Measurements from ENCODE around the gene UBN2. TPM values are rescaled to one million over a fixed set of nuclear protein-coding genes. Genes with fewer than 3 reads are reported as not detected.

Gene UBN2
- total and polyA plus RNA-seq, 2 of the 13 experiments (the other 11 are each of a cell fraction or from before 2014, with no cell fraction given) = 5.6 to 5.7 TPM

DNA sequence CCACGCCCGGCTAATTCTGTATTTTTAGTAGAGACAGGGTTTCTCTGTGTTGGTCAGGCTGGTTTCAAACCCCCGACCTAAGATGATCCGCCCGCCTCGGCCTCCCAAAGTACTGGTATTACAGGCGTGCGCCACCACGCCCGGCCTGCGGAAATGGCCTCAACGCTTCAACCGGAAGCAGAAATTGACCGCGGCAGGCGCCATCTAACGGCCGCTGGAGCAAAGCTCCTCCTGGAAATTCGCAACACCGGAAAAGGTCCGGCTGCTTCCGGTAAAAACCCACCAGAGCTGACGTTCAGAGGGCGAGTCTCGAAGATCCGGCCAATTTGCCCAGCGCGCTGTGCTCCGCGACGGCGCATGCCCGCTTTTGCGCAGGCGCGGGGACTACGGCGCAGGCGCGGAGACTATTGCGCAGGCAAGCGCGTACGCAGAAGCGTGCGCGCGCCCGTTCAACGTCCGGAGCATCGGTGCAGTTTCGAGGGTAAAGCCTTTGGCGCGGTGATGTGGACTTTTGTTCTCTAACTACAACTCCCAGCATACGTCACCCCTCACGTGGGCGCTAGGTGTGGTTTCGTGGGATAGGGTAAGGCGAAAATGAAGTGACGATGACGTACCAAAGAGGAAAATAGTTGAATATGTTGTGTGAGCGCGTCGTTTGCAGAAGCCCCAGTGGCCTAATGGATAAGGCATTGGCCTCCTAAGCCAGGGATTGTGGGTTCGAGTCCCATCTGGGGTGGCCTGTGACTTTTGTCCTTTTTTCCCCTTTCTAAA, 109.2 kb downstream of the UBN2 start (continued):
- peak; percentile 74 for TF ChIP-seq BRCA1 (CRISPR knock-in tag; IDR thresholded peaks at IDR 0.05)
- peak; percentile 55; the same call in 1 of the 2 replicates for TF ChIP-seq ZNF777 (CRISPR knock-in tag; IDR thresholded peaks at IDR 0.05)
- TF ChIP-seq, protein P1, sequence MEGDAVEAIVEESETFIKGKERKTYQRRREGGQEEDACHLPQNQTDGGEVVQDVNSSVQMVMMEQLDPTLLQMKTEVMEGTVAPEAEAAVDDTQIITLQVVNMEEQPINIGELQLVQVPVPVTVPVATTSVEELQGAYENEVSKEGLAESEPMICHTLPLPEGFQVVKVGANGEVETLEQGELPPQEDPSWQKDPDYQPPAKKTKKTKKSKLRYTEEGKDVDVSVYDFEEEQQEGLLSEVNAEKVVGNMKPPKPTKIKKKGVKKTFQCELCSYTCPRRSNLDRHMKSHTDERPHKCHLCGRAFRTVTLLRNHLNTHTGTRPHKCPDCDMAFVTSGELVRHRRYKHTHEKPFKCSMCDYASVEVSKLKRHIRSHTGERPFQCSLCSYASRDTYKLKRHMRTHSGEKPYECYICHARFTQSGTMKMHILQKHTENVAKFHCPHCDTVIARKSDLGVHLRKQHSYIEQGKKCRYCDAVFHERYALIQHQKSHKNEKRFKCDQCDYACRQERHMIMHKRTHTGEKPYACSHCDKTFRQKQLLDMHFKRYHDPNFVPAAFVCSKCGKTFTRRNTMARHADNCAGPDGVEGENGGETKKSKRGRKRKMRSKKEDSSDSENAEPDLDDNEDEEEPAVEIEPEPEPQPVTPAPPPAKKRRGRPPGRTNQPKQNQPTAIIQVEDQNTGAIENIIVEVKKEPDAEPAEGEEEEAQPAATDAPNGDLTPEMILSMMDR (CRISPR knock-in tag; IDR thresholded peaks at IDR 0.05) = peak; percentile 91
- peak; percentile 99 for TF ChIP-seq ZBTB38 (CRISPR knock-in tag; IDR thresholded peaks at IDR 0.05)
- no peak for TF ChIP-seq ZNF484 (CRISPR knock-in tag; IDR thresholded peaks at IDR 0.05; ENCODE audit: borderline replicate concordance, low read depth)
- TF ChIP-seq, protein P2, sequence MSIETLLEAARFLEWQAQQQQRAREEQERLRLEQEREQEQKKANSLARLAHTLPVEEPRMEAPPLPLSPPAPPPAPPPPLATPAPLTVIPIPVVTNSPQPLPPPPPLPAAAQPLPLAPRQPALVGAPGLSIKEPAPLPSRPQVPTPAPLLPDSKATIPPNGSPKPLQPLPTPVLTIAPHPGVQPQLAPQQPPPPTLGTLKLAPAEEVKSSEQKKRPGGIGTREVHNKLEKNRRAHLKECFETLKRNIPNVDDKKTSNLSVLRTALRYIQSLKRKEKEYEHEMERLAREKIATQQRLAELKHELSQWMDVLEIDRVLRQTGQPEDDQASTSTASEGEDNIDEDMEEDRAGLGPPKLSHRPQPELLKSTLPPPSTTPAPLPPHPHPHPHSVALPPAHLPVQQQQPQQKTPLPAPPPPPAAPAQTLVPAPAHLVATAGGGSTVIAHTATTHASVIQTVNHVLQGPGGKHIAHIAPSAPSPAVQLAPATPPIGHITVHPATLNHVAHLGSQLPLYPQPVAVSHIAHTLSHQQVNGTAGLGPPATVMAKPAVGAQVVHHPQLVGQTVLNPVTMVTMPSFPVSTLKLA (IDR thresholded peaks at IDR 0.05) = peak; percentile 70
- peak; percentile 30; the same call in 1 of the 2 replicates for TF ChIP-seq SALL2 (CRISPR knock-in tag; IDR thresholded peaks at IDR 0.05)
- TF ChIP-seq, protein P3, sequence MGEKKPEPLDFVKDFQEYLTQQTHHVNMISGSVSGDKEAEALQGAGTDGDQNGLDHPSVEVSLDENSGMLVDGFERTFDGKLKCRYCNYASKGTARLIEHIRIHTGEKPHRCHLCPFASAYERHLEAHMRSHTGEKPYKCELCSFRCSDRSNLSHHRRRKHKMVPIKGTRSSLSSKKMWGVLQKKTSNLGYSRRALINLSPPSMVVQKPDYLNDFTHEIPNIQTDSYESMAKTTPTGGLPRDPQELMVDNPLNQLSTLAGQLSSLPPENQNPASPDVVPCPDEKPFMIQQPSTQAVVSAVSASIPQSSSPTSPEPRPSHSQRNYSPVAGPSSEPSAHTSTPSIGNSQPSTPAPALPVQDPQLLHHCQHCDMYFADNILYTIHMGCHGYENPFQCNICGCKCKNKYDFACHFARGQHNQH (CRISPR knock-in tag; IDR thresholded peaks at IDR 0.05) = peak; percentile 88
- TF ChIP-seq, protein P4, sequence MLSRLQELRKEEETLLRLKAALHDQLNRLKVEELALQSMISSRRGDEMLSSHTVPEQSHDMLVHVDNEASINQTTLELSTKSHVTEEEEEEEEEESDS (CRISPR knock-in tag; IDR thresholded peaks at IDR 0.05; ENCODE audit: borderline replicate concordance) = 0 out of 2 replicates have a peak, but pooled peaks have one; percentile 43
- peak; percentile 62; the same call in 1 of the 2 replicates for TF ChIP-seq ZNF451 (CRISPR knock-in tag; IDR thresholded peaks at IDR 0.05)
- peak; percentile 82; the same call in 1 of the 2 replicates for TF ChIP-seq ESRRA (CRISPR knock-in tag; IDR thresholded peaks at IDR 0.05; ENCODE audit: low read depth)
- TF ChIP-seq, protein P5, sequence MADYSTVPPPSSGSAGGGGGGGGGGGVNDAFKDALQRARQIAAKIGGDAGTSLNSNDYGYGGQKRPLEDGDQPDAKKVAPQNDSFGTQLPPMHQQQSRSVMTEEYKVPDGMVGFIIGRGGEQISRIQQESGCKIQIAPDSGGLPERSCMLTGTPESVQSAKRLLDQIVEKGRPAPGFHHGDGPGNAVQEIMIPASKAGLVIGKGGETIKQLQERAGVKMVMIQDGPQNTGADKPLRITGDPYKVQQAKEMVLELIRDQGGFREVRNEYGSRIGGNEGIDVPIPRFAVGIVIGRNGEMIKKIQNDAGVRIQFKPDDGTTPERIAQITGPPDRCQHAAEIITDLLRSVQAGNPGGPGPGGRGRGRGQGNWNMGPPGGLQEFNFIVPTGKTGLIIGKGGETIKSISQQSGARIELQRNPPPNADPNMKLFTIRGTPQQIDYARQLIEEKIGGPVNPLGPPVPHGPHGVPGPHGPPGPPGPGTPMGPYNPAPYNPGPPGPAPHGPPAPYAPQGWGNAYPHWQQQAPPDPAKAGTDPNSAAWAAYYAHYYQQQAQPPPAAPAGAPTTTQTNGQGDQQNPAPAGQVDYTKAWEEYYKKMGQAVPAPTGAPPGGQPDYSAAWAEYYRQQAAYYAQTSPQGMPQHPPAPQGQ (CRISPR knock-in tag; IDR thresholded peaks at IDR 0.05; ENCODE audit: borderline replicate concordance) = no peak
- peak; percentile 39; the same call in 1 of the 2 replicates for TF ChIP-seq KMT2A (CRISPR knock-in tag; IDR thresholded peaks at IDR 0.05)
- TF ChIP-seq AGO1 (IDR thresholded peaks at IDR 0.05; ENCODE audit: low read depth, low read length, poor library complexity, severe bottlenecking) = peak; percentile 62
- TF ChIP-seq ZNF235 (CRISPR knock-in tag; IDR thresholded peaks at IDR 0.05; ENCODE audit: borderline replicate concordance) = peak; percentile 46; the same call in 1 of the 2 replicates
- TF ChIP-seq RXRA (CRISPR knock-in tag; IDR thresholded peaks at IDR 0.05) = peak; percentile 75; the same call in 1 of the 2 replicates
- TF ChIP-seq ELF3 (CRISPR knock-in tag; IDR thresholded peaks at IDR 0.05) = peak; percentile 72
- TF ChIP-seq HIVEP1 (CRISPR knock-in tag; IDR thresholded peaks at IDR 0.05) = peak; percentile 43
- no peak for TF ChIP-seq ZNF737 (CRISPR knock-in tag; IDR thresholded peaks at IDR 0.05; ENCODE audit: borderline replicate concordance)
- TF ChIP-seq, protein P6, sequence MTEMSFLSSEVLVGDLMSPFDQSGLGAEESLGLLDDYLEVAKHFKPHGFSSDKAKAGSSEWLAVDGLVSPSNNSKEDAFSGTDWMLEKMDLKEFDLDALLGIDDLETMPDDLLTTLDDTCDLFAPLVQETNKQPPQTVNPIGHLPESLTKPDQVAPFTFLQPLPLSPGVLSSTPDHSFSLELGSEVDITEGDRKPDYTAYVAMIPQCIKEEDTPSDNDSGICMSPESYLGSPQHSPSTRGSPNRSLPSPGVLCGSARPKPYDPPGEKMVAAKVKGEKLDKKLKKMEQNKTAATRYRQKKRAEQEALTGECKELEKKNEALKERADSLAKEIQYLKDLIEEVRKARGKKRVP (CRISPR knock-in tag; IDR thresholded peaks at IDR 0.05) = peak in 1 of 2 experiments; percentile 73; a peak in 2 of 4 replicates
- TF ChIP-seq RELA (CRISPR knock-in tag; IDR thresholded peaks at IDR 0.05) = 0 out of 2 replicates have a peak, but pooled peaks have one; percentile 22
